B cell (primary cell): ENCODE results near the gene ANTXRL.

Source experiments
- CTCF ChIP-seq: fragments of 200-600 bp; IDR thresholded peaks from one replicate; pipeline ENCODE4 v1.8.0; 2022; ENCODE audit warnings: antibody characterized with exemption, mild to moderate bottlenecking
- EZH2 ChIP-seq: IDR thresholded peaks from 2 replicates; pipeline ENCODE4 v1.6.1; 2012; ENCODE audit warnings: borderline replicate concordance, low read depth, mild to moderate bottlenecking, moderate library complexity, low read length; ENCODE audit not compliant: insufficient read depth, poor library complexity, severe bottlenecking

- TF ChIP-seq EZH2: no peak
- TF ChIP-seq CTCF: no peak
Observed at GRCh38 chr10:46305986-46306385, 19.2 kb downstream of the ANTXRL start.
